H1 (cell line): Measurements from ENCODE around the gene DDX4.

Experiments used
- BACH1 ChIP-seq: IDR thresholded peaks from 2 replicates; pipeline ENCODE4 v1.6.1; 2012; ENCODE audit warnings: low read length, improper control_type of control experiment
- BCL11A ChIP-seq, 2 experiments: IDR thresholded peaks; one replicate each; pipeline ENCODE4 v1.6.1; 2011; ENCODE audit warnings: low read depth in 2 of 2, low read length in 2 of 2, mild to moderate bottlenecking in 2 of 2
- BRCA1 ChIP-seq: IDR thresholded peaks from 2 replicates; pipeline ENCODE4 v1.6.1; 2012; ENCODE audit warnings: low read depth, low read length, improper control_type of control experiment
- CHD1 ChIP-seq: IDR thresholded peaks from 2 replicates; pipeline ENCODE4 v1.6.1; 2012; ENCODE audit warnings: low read depth, low read length, improper control_type of control experiment
- CTCF ChIP-seq, 3 experiments: IDR thresholded peaks; 1 replicate in 2 of 3; 2 replicates in 1 of 3; pipeline versions ENCODE4 v1.5.1 to v1.6.1; 2011; ENCODE audit warnings: low read length in 3 of 3, mild to moderate bottlenecking in 3 of 3, inconsistent platforms in 2 of 3, low read depth in 1 of 3, moderate library complexity in 1 of 3; ENCODE audit not compliant: insufficient read depth in 1 of 3; ENCODE audit errors: control extremely low read depth in 1 of 3
- EGR1 ChIP-seq: IDR thresholded peaks from 2 replicates; pipeline ENCODE4 v1.6.1; 2011; ENCODE audit warnings: low read depth, low read length, borderline replicate concordance
- HDAC6 ChIP-seq: IDR thresholded peaks from one replicate; pipeline ENCODE4 v1.7.1; 2012; ENCODE audit warnings: low read depth, mild to moderate bottlenecking, inconsistent platforms, low read length, moderate library complexity
- MAFK ChIP-seq: IDR thresholded peaks from 2 replicates; pipeline ENCODE4 v1.6.1; 2012; ENCODE audit warnings: low read depth, mild to moderate bottlenecking, improper control_type of control experiment, low read length
- MAX ChIP-seq: IDR thresholded peaks from 2 replicates; pipeline ENCODE4 v1.6.1; 2012; ENCODE audit warnings: inconsistent platforms
- POLR2A ChIP-seq, 2 experiments: IDR thresholded peaks; 1 replicate in 1 of 2; 2 replicates in 1 of 2; pipeline ENCODE4 v1.6.1; 2011; ENCODE audit warnings: low read depth in 2 of 2, low read length in 2 of 2, mild to moderate bottlenecking in 2 of 2; ENCODE audit errors: control extremely low read depth in 1 of 2
- POU5F1 ChIP-seq: IDR thresholded peaks from 2 replicates; pipeline ENCODE4 v1.6.1; 2011; ENCODE audit warnings: low read depth, mild to moderate bottlenecking, low read length, moderate library complexity
- SIN3A ChIP-seq, 2 experiments: IDR thresholded peaks in 1 of 2; conservative IDR thresholded peaks in 1 of 2; 2 replicates each; pipeline ENCODE4 v1.6.1; 2011 to 2012; ENCODE audit warnings: low read length in 2 of 2, improper control_type of control experiment in 1 of 2, low read depth in 1 of 2, mild to moderate bottlenecking in 1 of 2

DNA sequence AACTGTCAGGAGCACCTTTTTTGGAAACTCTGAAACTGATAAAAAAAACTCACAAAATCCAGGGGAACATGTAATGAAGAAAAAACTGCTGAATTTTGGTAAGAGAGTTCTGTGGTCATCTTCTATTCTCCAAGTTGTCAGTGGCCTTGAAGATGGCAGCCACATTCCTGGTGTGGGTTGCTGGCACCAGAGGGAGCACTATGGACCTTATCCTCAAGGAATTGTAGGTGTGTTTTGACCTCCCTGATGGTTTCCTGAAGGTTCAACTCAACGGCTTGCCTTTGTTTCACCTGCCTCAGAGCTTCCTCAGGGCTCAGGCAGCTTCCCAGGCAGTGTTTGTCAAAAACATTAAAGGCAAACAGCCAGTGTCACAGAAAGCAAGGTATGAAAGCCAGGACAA is 23.5 kb upstream of the DDX4 start:
- no peak for TF ChIP-seq BACH1
- TF ChIP-seq CTCF (IDR thresholded peaks at IDR 0.05; ENCODE audit: control extremely low read depth in 1 of 3, insufficient read depth in 1 of 3, low read depth in 1 of 3, low read length in 3 of 3), result peak in 1 of 3 experiments; percentile 26; a peak in 1 of 4 replicates
- TF ChIP-seq MAX, result no peak
- no peak for TF ChIP-seq POLR2A (IDR thresholded peaks at IDR 0.05; ENCODE audit: control extremely low read depth in 1 of 2, low read depth in 2 of 2, low read length in 2 of 2)
- TF ChIP-seq CHD1, result no peak
- TF ChIP-seq BCL11A (IDR thresholded peaks at IDR 0.05; ENCODE audit: low read depth in 2 of 2, low read length in 2 of 2), result no peak
- TF ChIP-seq EGR1, result no peak
- no peak for TF ChIP-seq MAFK
- TF ChIP-seq HDAC6, result no peak
- TF ChIP-seq SIN3A (conservative IDR thresholded peaks at IDR 0.05 in 1 of 2, IDR thresholded peaks at IDR 0.05 in 1 of 2; ENCODE audit: low read depth in 1 of 2, low read length in 2 of 2), result no peak
- no peak for TF ChIP-seq POU5F1
- TF ChIP-seq BRCA1, result no peak
